Upper lobe of left lung (tissue), 6 donors: ENCODE data around the gene SLC25A45. TPM values are rescaled to one million over a fixed set of nuclear protein-coding genes. Genes with fewer than 3 reads are reported as not detected.
A peak's percentile ranks its signal among the peaks of the same experiment; 100 is the strongest.

Experiments
- ATAC-seq, 2 donors: fragments of 200-7000 bp; cut with Tn5 transposase; one replicate each; pipeline ENCODE4 v1.9.1; 2022; ENCODE audit warnings: mild to moderate bottlenecking in 2 of 2, moderate library complexity in 2 of 2; ENCODE audit not compliant: low FRiP score in 2 of 2
- DNase-seq, 2 donors: peaks; one replicate each; pipeline ENCODE4 v3.0.0-alpha.2; 2019 to 2020
- H3K27ac ChIP-seq, 4 donors: fragments of 200-600 bp; sonication (generic); one replicate each; pipeline ENCODE4 v1.5.1; 2016 to 2019
- H3K27me3 ChIP-seq, 4 donors: fragments of 200-600 bp; sonication (generic); one replicate each; pipeline ENCODE4 v1.5.1; 2017 to 2019
- H3K36me3 ChIP-seq, 4 donors: fragments of 200-600 bp; sonication (generic); one replicate each; pipeline ENCODE4 v1.5.1; 2016 to 2019
- H3K4me1 ChIP-seq, 4 donors: fragments of 200-600 bp; sonication (generic); one replicate each; pipeline ENCODE4 v1.5.1; 2018 to 2019
- H3K4me3 ChIP-seq, 4 donors: fragments of 200-600 bp; sonication (generic); one replicate each; pipeline ENCODE4 v1.5.1; 2017 to 2019; ENCODE audit warnings: mild to moderate bottlenecking in 2 of 4, moderate library complexity in 1 of 4
- H3K9me3 ChIP-seq, 4 donors: fragments of 200-600 bp; sonication (generic); one replicate each; pipeline ENCODE4 v1.5.1; 2018 to 2019
- EP300 ChIP-seq, 4 donors: sonication (generic); formaldehyde crosslinking; IDR thresholded peaks; one replicate each; pipeline ENCODE4 v1.5.1; 2017; ENCODE audit warnings: antibody characterized with exemption in 4 of 4, control low read depth in 2 of 4
- POLR2A ChIP-seq, 4 donors: fragments of 450-650 bp; IDR thresholded peaks; one replicate each; pipeline ENCODE4 v1.5.1; 2016 to 2017; ENCODE audit warnings: antibody characterized with exemption in 4 of 4, mild to moderate bottlenecking in 2 of 4
- POLR2AphosphoS5 ChIP-seq, 2 donors: sonication (generic); formaldehyde crosslinking; IDR thresholded peaks; one replicate each; pipeline ENCODE4 v1.5.1; 2017; ENCODE audit warnings: antibody characterized with exemption in 2 of 2
- WGBS, 2 donors: methylation state at CpG; one replicate each; pipeline ENCODE4 v1.1.5; 2017 to 2018; 5-methylcytosine and 5-hydroxymethylcytosine counted together
- total RNA-seq, 6 donors: library from RNA; depleted of rRNA in 4 of 6; stranded (reverse); fragments of >200 nt in 4 of 6; gene quantifications; one replicate each; pipeline versions ENCODE4 v1.1.0 to v1.2.1, GENCODE V29; 2016 to 2021
- TF ChIP-seq, protein P1 (sequence below), 6 experiments: fragments of 450-650 bp in 4 of 6; fragments of 200-600 bp in 2 of 6; sonication (generic) in 2 of 6; IDR thresholded peaks; one replicate each; pipeline ENCODE4 v1.5.1; 2016 to 2019; ENCODE audit warnings: antibody characterized with exemption in 6 of 6
- donor health status: DM: no; HTN: no; CAD: no; lungs with moderate emphysema.
- donor health status: DM: no; HTN: yes; CAD: no; lungs with severe emphysema.

SLC25A45 gene
- total RNA-seq, 6 donors from 2014 or later = 5.5 to 40.8 (median 19.4) TPM

DNA sequence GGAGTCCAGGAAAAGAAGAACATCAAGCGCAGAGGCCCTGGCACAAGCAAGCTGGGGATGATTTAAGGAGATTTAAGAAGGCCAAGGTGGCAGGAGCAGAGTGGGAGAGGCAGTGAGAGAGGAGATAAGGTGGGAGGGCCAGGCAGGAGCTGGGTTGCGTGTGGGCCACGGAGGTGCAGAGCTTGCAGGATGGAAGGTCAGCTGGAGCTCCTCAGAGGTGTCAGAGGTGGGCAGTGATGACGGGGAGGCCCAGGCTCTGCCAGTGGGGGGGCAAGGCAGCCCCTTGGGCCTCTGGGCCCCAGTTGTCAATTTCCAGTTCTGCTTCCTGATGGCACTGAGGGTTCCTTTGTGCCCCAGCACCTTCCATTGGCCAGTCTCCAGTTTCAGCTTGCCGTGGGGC lies 10.5 kb upstream of the SLC25A45 start:
- H3K4me3 ChIP-seq = no peak overlapping the region
- no peaks in the 10 kb centered on the region for H3K9me3 ChIP-seq
- H3K27me3 ChIP-seq = no peaks in the 10 kb centered on the region
- H3K36me3 ChIP-seq = peaks cover 4 to 79% (median 55%) of the 10 kb centered on the region in 4 donors
- peak overlapping the region in 2 of 4 donors; percentile 97 to 98 for H3K27ac ChIP-seq
- peaks cover 39 to 50% (median 43%) of the 10 kb centered on the region in 4 donors for H3K4me1 ChIP-seq
- TF ChIP-seq, protein P1, sequence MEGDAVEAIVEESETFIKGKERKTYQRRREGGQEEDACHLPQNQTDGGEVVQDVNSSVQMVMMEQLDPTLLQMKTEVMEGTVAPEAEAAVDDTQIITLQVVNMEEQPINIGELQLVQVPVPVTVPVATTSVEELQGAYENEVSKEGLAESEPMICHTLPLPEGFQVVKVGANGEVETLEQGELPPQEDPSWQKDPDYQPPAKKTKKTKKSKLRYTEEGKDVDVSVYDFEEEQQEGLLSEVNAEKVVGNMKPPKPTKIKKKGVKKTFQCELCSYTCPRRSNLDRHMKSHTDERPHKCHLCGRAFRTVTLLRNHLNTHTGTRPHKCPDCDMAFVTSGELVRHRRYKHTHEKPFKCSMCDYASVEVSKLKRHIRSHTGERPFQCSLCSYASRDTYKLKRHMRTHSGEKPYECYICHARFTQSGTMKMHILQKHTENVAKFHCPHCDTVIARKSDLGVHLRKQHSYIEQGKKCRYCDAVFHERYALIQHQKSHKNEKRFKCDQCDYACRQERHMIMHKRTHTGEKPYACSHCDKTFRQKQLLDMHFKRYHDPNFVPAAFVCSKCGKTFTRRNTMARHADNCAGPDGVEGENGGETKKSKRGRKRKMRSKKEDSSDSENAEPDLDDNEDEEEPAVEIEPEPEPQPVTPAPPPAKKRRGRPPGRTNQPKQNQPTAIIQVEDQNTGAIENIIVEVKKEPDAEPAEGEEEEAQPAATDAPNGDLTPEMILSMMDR (IDR thresholded peaks at IDR 0.05) = no peak
- TF ChIP-seq POLR2A (IDR thresholded peaks at IDR 0.05) = no peak
- TF ChIP-seq POLR2AphosphoS5 (IDR thresholded peaks at IDR 0.05) = no peak
- TF ChIP-seq EP300 (IDR thresholded peaks at IDR 0.05) = no peak
- WGBS, 2 donors = 95 to 97% methylated on average over 4 to 5 of the region's 5 CpGs
- DNase-seq (no peak), ATAC-seq (no peak)

DNA sequence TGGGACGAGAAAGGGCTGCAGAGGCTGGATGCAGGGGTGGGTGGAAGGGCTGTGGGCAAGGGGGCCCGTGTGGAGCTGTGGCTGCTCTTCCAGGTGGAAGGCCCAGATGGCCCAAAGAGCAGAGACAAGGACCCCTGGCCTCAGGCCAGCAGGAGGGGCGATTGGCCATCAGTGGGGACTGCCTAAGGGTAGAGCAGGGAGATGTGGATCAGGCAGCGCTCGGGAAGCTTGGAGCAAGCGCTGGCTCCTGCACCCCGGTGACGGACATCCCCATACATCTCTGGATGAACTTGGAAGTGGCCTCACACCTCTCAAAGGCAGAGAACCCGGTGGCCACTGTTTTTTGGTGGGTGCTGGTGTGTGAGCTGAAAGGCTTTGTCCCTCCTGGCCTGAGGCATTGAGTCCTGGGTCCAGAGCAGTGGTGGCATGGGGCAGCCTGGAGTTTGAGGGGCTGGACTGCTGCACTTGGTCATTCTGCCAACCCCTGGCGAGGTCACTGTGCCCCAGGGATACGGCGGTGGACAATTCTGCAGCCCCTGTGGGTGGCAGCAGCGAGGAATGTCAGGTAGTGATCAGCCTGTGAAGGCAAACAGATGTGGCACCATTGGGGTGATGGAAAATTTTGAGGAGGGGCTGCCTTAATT lies 9.9 kb upstream of the SLC25A45 start:
- no peak for DNase-seq
- Histone ChIP-seq H3K4me1 (peaks cover 45 to 56% (median 49%) of the 10 kb centered on the region in 4 donors), H3K27ac (peak overlapping the region in 3 of 4 donors; percentile 79 to 98 (median 97)), H3K36me3 (peaks cover 4 to 73% (median 49%) of the 10 kb centered on the region in 4 donors), H3K9me3 (no peaks in the 10 kb centered on the region), H3K4me3 (no peak overlapping the region), H3K27me3 (no peaks in the 10 kb centered on the region)
- whole genome bisulfite sequencing, 2 donors = 86 to 89% methylated on average over 9 to 13 of the region's 13 CpGs
- ATAC-seq = no peak
- TF ChIP-seq, protein P1 (IDR thresholded peaks at IDR 0.05) = no peak
- TF ChIP-seq POLR2AphosphoS5 (IDR thresholded peaks at IDR 0.05) = no peak
- TF ChIP-seq POLR2A (IDR thresholded peaks at IDR 0.05) = no peak
- TF ChIP-seq EP300 (IDR thresholded peaks at IDR 0.05) = no peak

DNA sequence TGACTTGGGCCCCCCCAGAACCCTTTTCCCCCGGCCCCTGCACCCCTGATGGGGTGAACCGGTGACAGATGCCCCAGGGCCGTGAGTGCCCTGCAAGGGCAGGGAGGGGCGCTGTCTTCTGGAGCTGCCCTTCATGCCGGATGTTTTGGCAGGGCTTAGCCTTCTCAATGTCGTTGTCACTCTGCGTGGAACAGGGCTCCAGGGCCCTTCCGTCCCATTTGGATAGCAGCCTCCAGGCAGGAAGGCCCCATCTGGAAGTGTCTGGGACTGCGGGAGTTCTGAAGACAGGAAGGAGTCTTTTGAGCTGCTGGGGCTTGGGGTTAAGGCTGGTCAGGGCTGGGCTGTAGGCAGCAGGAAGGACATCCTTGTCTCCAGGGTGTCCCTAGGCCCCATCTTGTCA lies 8.6 kb upstream of the SLC25A45 start:
- WGBS, 2 donors = 33 to 66% methylated on average over 1 to 9 of the region's 9 CpGs
- ATAC-seq = no peak
- no peaks in the 10 kb centered on the region for H3K27me3 ChIP-seq
- peak overlapping the region in 2 of 4 donors; percentile 16 to 26 for H3K4me3 ChIP-seq
- DNase-seq = no peak
- H3K4me1 ChIP-seq = peaks cover 53 to 66% (median 55%) of the 10 kb centered on the region in 4 donors
- no peaks in the 10 kb centered on the region for H3K9me3 ChIP-seq
- H3K36me3 ChIP-seq = peaks cover 0 to 60% (median 37%) of the 10 kb centered on the region in 4 donors
- TF ChIP-seq, protein P1 (IDR thresholded peaks at IDR 0.05) = peak in 4 of 6 experiments; percentile 22 to 30 (median 28)
- TF ChIP-seq EP300 (IDR thresholded peaks at IDR 0.05) = no peak
- TF ChIP-seq POLR2AphosphoS5 (IDR thresholded peaks at IDR 0.05) = peak; percentile 60 to 67
- no peak for TF ChIP-seq POLR2A (IDR thresholded peaks at IDR 0.05)
- peak overlapping the region; percentile 75 to 98 (median 88) for H3K27ac ChIP-seq

DNA sequence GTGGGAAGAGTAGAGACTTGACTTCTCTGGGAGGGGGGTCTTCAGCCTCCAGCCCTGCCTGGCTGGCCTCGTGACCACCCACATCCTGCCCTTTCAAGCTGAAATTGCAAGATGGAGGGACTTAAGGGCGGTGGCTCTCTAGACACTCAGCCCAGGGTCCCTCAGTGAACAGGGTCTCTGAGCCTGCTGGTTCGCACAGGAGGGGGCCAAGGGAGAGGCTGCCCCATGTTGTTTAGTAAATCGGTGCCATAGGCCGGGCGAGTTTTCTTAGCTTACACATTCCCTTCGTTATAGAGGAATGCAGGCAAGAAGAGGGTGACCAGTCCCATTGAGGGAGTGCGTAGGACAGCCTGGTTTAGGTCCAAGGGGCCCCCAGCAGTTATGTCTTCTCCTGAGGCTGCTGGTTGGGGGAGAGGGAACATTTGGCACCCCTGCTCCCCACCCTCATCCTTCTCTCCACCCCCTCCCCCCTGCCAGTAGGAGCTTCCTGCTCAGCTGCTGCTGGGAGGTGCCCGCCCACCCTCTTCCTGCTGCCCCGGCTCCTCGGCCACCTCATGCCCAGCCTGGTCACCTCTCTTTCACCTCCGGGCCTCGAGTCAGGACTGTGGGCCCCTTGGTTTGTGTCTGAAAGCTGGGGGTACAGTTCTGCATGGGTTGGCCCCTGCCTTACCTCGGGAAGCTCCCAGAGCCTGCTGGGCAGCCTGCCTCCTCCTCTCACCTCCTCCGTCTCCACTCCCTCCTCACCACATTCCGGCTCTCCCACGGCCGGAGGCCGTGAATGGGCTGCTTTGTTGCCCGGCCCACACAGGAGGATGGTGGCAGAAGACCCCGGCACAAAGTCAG lies 7.9 kb upstream of the SLC25A45 start:
- Histone ChIP-seq H3K4me1 (peaks cover 59 to 72% (median 61%) of the 10 kb centered on the region in 4 donors), H3K27me3 (no peaks in the 10 kb centered on the region), H3K36me3 (peaks cover 0 to 53% (median 30%) of the 10 kb centered on the region in 4 donors), H3K9me3 (no peaks in the 10 kb centered on the region), H3K4me3 (peak overlapping the region in 2 of 4 donors; percentile 16 to 26), H3K27ac (peak overlapping the region; percentile 75 to 98 (median 88))
- TF ChIP-seq POLR2AphosphoS5 (IDR thresholded peaks at IDR 0.05) = peak in 1 of 2 donors; percentile 11
- TF ChIP-seq, protein P1 (IDR thresholded peaks at IDR 0.05) = no peak
- peak in 1 of 2 donors; percentile 48 for DNase-seq
- no peak for ATAC-seq
- WGBS, 2 donors = 51 to 62% methylated on average over 16 to 21 of the region's 21 CpGs
